ENCODE measurements around the gene SSH2. TPM values are rescaled to one million over a fixed set of nuclear protein-coding genes. Genes with fewer than 3 reads are reported as not detected.

SSH2 gene
- total RNA-seq, 4 donors from 2014 or later = 140 to 241 (median 172) TPM

GRCh38 chr17:29740017-29740416, 190.0 kb downstream of the SSH2 start:
- Histone ChIP-seq H3K36me3 (peaks cover 0 to 3% of the 10 kb centered on the region in 2 donors), H3K27ac (peak overlapping the region; percentile 91 to 97 (median 94)), H3K4me1 (peaks cover 53 to 61% of the 10 kb centered on the region in 2 donors), H3K9me3 (no peaks in the 10 kb centered on the region), H3K4me3 (peak overlapping the region in 1 of 4 donors; percentile 3), H3K27me3 (no peaks in the 10 kb centered on the region)
- in situ Hi-C loops (cut with MboI; ENCODE audit: low sequenced_read_pairs in 4 of 4) = no loop called here
- peak in 1 of 2 donors; percentile 9 for ATAC-seq
- TF ChIP-seq CTCF (IDR thresholded peaks at IDR 0.05 in 4 of 5, conservative IDR thresholded peaks at IDR 0.05 in 1 of 5) = no peak
- no peak for TF ChIP-seq POLR2A (IDR thresholded peaks at IDR 0.05)
- no peak for DNase-seq
- intact Hi-C loops (cut with DNase I; ENCODE audit: low total_unique reads) = no loop called here

GRCh38 chr17:29734640-29735039, 195.4 kb downstream of the SSH2 start:
- Histone ChIP-seq H3K36me3 (peaks cover 0 to 20% of the 10 kb centered on the region in 2 donors), H3K27ac (peak overlapping the region in 3 of 4 donors; percentile 0 to 72 (median 66)), H3K27me3 (no peaks in the 10 kb centered on the region), H3K9me3 (no peaks in the 10 kb centered on the region), H3K4me3 (no peak overlapping the region), H3K4me1 (peaks cover 44 to 53% of the 10 kb centered on the region in 2 donors)
- DNase-seq = no peak
- TF ChIP-seq CTCF (IDR thresholded peaks at IDR 0.05 in 4 of 5, conservative IDR thresholded peaks at IDR 0.05 in 1 of 5) (no peak), POLR2A (IDR thresholded peaks at IDR 0.05) (no peak)
- in situ Hi-C loops (cut with MboI; ENCODE audit: low sequenced_read_pairs in 4 of 4) (no loop called here), intact Hi-C loops (cut with DNase I; ENCODE audit: low total_unique reads) (no loop called here)
- ATAC-seq = no peak

GRCh38 chr17:29733166-29733565, 196.9 kb downstream of the SSH2 start:
- H3K27ac ChIP-seq = peak overlapping the region; percentile 66 to 72 (median 70)
- in situ Hi-C loops (cut with MboI; ENCODE audit: low sequenced_read_pairs in 4 of 4) = no loop called here
- TF ChIP-seq POLR2A (IDR thresholded peaks at IDR 0.05) (no peak), CTCF (IDR thresholded peaks at IDR 0.05 in 4 of 5, conservative IDR thresholded peaks at IDR 0.05 in 1 of 5) (no peak)
- peaks cover 0 to 20% of the 10 kb centered on the region in 2 donors for H3K36me3 ChIP-seq
- intact Hi-C loops (cut with DNase I; ENCODE audit: low total_unique reads) = no loop called here
- H3K4me1 ChIP-seq = peaks cover 34 to 44% of the 10 kb centered on the region in 2 donors
- H3K4me3 ChIP-seq = peak overlapping the region in 1 of 4 donors; percentile 4
- H3K9me3 ChIP-seq = no peaks in the 10 kb centered on the region
- H3K27me3 ChIP-seq = no peaks in the 10 kb centered on the region
- DNase-seq = no peak
- ATAC-seq = no peak

GRCh38 chr17:29732613-29733012, 197.4 kb downstream of the SSH2 start:
- H3K4me1 ChIP-seq = peaks cover 38 to 47% of the 10 kb centered on the region in 2 donors
- TF ChIP-seq POLR2A (IDR thresholded peaks at IDR 0.05) (no peak), CTCF (IDR thresholded peaks at IDR 0.05 in 4 of 5, conservative IDR thresholded peaks at IDR 0.05 in 1 of 5) (no peak)
- no peak for DNase-seq
- peak; percentile 73 to 81 for ATAC-seq
- H3K27ac ChIP-seq = peak overlapping the region; percentile 66 to 72 (median 70)
- no peak overlapping the region for H3K4me3 ChIP-seq
- in situ Hi-C loops (cut with MboI; ENCODE audit: low sequenced_read_pairs in 4 of 4) = no loop called here
- H3K27me3 ChIP-seq = no peaks in the 10 kb centered on the region
- intact Hi-C loops (cut with DNase I; ENCODE audit: low total_unique reads) = no loop called here
- H3K9me3 ChIP-seq = no peaks in the 10 kb centered on the region
- peaks cover 0 to 20% of the 10 kb centered on the region in 2 donors for H3K36me3 ChIP-seq

DNA sequence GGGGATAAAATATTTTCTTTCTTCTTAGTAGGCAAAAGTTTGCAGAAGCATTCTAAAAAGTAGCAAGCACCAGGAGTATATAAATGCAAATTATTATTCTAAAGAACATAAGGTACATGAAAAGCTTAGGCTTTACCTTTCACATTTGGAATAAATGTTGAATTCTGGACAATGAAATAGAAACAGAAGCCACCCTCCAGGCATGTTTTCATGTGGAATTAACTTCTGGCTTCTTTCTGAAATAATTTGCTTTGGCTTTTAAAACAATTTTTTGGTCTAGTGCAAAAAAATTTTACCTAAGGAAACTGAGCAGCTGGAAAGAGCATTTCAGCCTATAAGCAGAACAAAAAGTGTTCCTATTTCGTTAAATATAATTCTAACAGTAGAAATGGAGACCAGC, 197.8 kb downstream of the SSH2 start:
- Histone ChIP-seq H3K27me3 (no peaks in the 10 kb centered on the region), H3K9me3 (no peaks in the 10 kb centered on the region), H3K27ac (peak overlapping the region; percentile 66 to 72 (median 70)), H3K4me3 (no peak overlapping the region), H3K4me1 (peaks cover 42 to 51% of the 10 kb centered on the region in 2 donors), H3K36me3 (peaks cover 0 to 20% of the 10 kb centered on the region in 2 donors)
- TF ChIP-seq POLR2A (IDR thresholded peaks at IDR 0.05) (no peak), CTCF (IDR thresholded peaks at IDR 0.05 in 4 of 5, conservative IDR thresholded peaks at IDR 0.05 in 1 of 5) (no peak)
- ATAC-seq (no peak), DNase-seq (no peak)
- in situ Hi-C loops (cut with MboI; ENCODE audit: low sequenced_read_pairs in 4 of 4) = no loop called here
- intact Hi-C loops (cut with DNase I; ENCODE audit: low total_unique reads) = no loop called here
